Lower leg skin (tissue), 3 donors: ENCODE results near the gene ZNF19.

Experiments used
- POLR2A ChIP-seq, 2 donors: fragments of 450-650 bp; IDR thresholded peaks; one replicate each; pipeline ENCODE4 v1.6.1; 2016 to 2017; ENCODE audit warnings: antibody characterized with exemption in 2 of 2, mild to moderate bottlenecking in 1 of 2, moderate library complexity in 1 of 2
- TF ChIP-seq, protein P1 (sequence below), 3 donors: fragments of 450-650 bp; IDR thresholded peaks; one replicate each; pipeline ENCODE4 v1.5.1; 2016; ENCODE audit warnings: antibody characterized with exemption in 3 of 3, mild to moderate bottlenecking in 3 of 3, moderate library complexity in 2 of 3

- TF ChIP-seq, protein P1, sequence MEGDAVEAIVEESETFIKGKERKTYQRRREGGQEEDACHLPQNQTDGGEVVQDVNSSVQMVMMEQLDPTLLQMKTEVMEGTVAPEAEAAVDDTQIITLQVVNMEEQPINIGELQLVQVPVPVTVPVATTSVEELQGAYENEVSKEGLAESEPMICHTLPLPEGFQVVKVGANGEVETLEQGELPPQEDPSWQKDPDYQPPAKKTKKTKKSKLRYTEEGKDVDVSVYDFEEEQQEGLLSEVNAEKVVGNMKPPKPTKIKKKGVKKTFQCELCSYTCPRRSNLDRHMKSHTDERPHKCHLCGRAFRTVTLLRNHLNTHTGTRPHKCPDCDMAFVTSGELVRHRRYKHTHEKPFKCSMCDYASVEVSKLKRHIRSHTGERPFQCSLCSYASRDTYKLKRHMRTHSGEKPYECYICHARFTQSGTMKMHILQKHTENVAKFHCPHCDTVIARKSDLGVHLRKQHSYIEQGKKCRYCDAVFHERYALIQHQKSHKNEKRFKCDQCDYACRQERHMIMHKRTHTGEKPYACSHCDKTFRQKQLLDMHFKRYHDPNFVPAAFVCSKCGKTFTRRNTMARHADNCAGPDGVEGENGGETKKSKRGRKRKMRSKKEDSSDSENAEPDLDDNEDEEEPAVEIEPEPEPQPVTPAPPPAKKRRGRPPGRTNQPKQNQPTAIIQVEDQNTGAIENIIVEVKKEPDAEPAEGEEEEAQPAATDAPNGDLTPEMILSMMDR (IDR thresholded peaks at IDR 0.05), result no peak
- TF ChIP-seq POLR2A (IDR thresholded peaks at IDR 0.05), result no peak
Measured at GRCh38 chr16:71513302-71513701, 24.2 kb upstream of the ZNF19 start.
